ENCODE results near the gene PQBP1. TPM values are rescaled to one million over a fixed set of nuclear protein-coding genes. Genes with fewer than 3 reads are reported as not detected.

The PQBP1 gene
- total RNA-seq, 4 donors from 2014 or later = 52.4 to 76.2 (median 57.2) TPM

DNA sequence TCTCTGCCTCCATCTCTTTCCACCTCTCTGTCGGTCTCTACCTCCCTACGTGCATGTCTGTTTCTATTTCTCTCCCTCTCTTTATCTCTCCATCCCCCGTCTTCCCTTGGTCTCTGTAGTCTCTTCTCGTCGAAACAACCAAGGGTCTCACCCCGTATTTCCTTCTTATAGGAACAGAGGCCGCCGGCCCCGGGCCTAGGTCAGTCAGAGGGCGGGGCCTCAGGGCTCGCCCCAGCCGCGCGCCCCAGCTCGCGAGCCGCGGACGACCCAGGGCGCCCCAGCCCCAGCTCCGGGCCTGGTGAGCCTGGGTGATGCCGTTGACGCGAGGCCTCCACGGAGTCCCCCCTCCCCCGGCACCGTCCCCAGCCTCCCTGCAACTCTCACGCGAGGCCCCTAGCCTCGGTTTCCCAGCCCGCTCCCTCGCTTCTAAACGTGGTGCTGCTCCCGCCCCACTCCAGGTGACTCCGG lies 6.8 kb upstream of the PQBP1 start:
- Histone ChIP-seq H3K27me3 (no peaks in the 10 kb centered on the region), H3K9me3 (no peaks in the 10 kb centered on the region), H3K27ac (peak overlapping the region; percentile 8 to 79 (median 13)), H3K36me3 (no peaks in the 10 kb centered on the region), H3K4me3 (replicated peaks in 1 of 3) (peak overlapping the region; percentile 25 to 54 (median 39)), H3K4me1 (no peaks in the 10 kb centered on the region)
- 3 to 5% methylated on average over 6 to 10 of the region's 35 CpGs for WGBS, 2 donors
- TF ChIP-seq, protein P1, sequence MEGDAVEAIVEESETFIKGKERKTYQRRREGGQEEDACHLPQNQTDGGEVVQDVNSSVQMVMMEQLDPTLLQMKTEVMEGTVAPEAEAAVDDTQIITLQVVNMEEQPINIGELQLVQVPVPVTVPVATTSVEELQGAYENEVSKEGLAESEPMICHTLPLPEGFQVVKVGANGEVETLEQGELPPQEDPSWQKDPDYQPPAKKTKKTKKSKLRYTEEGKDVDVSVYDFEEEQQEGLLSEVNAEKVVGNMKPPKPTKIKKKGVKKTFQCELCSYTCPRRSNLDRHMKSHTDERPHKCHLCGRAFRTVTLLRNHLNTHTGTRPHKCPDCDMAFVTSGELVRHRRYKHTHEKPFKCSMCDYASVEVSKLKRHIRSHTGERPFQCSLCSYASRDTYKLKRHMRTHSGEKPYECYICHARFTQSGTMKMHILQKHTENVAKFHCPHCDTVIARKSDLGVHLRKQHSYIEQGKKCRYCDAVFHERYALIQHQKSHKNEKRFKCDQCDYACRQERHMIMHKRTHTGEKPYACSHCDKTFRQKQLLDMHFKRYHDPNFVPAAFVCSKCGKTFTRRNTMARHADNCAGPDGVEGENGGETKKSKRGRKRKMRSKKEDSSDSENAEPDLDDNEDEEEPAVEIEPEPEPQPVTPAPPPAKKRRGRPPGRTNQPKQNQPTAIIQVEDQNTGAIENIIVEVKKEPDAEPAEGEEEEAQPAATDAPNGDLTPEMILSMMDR (IDR thresholded peaks at IDR 0.05) = no peak
- intact Hi-C loops (cut with DNase I) = no loop called here
- peak in 1 of 2 donors; percentile 23 for DNase-seq

DNA sequence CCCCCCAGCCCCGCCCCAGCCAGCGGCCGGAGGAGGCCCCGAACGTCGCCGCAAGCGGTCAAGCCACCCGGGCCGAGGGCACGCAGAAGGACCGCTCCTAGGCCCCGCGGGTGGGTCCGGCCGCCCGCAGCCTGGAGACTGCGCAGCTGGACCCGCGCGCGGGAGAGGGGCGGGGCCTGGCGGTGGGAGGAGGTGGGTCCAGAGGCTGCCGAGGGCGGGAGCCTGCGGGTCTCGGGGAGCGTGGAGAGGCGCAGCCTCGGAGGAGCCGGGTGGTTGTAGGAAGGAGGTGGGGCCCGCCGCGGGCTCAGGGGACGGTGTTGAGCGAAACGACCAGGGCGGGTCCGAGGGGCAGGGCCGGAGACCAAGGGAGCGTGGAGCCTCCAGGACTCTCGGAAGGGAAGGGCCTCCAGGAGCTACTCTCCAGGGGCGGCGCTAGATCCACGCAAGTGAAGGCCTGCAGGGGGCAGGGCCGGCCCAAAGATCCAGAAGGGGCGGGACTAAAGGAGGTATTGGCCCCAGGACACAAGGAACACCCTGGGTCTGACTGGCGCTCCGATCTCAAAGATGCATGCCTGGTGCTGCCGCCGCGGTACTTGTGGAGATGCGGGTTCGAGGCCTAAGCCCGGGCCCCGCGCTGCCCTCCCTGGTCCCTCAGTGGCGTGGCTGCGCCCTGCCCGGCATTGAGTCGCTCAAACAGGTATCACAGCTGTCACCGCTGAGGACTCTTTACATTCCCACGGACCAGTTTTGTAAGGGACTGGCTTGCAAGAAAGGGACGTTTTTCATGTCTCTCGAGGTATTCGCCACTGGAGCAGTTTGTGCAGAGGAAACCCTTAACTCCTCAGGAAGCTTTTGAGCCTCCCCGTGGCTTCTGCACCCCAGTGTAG lies 6.1 kb upstream of the PQBP1 start:
- Histone ChIP-seq H3K9me3 (no peaks in the 10 kb centered on the region), H3K27me3 (no peaks in the 10 kb centered on the region), H3K36me3 (no peaks in the 10 kb centered on the region), H3K27ac (peak overlapping the region; percentile 8 to 79 (median 13)), H3K4me1 (peaks cover 5 to 6% of the 10 kb centered on the region in 2 donors), H3K4me3 (replicated peaks in 1 of 3) (peak overlapping the region; percentile 25 to 54 (median 39))
- TF ChIP-seq, protein P1 (IDR thresholded peaks at IDR 0.05) = peak in 4 of 6 experiments; percentile 16 to 48 (median 34)
- peak in 1 of 2 donors; percentile 52 for TF ChIP-seq POLR2A (IDR thresholded peaks at IDR 0.05)
- intact Hi-C loops (cut with DNase I) = no loop called here
- peak; percentile 92 to 93 for DNase-seq
- 1 to 7% methylated on average over 7 to 15 of the region's 68 CpGs for WGBS, 2 donors

DNA sequence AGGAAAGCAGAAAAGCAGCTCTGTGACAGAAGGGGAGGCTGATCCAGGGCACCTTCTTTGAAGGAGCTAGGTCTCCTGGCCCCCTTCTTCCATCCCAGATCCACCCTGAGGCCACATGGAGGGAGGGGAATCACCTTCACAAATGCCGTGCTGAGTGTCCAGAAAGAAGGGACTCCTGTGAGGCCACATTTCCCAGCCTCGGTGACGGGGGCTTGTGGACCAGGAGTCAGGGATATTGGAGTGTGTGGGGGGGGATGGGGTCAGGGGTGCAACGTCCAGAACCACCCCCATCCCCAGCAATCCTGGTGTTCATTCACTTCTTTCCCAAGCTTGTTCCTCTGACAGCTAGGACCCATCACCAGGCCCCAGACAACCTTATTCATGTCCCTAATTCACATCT lies 4.8 kb upstream of the PQBP1 start:
- TF ChIP-seq, protein P1 (IDR thresholded peaks at IDR 0.05) = no peak
- no peak for TF ChIP-seq POLR2A (IDR thresholded peaks at IDR 0.05)
- intact Hi-C loops (cut with DNase I) = no loop called here
- no peak for DNase-seq

DNA sequence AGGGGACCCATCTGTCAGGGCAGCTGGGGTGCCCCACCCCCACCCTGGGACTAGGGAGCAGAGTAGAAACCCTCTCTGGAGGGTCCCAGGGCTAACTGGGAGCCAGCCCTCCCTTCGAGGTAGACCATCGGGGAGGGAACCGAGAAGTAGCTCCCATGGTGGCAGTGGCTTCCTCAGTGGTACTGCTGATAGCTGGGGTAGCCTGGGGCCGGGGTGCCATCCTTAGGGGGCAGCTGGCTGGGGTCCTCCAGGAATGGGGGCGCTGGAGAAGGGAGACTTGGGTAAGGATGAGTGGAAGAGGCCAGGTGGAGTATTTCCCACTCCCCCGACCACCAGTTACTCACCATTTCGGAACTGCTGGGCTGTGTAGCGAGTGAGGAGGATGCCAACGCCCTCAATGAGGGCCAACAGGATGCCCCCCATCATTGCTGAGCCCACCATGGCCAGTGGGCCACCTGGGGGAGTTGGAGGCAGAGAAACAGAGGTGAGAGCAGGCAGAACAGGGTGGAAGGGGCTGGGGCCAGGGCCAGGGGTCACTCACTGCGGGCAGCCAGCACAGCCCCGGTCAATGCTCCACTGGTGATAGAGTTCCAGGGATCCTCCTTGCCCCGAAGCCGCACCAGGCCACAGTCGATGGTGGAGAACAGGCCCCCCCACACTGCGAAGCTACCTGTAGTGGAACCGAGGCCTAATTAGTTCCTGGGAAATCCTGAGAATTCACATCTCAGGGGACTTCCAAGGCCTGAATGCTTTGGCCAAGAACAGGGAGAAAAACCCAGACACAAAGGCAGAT lies 4.0 kb upstream of the PQBP1 start:
- H3K36me3 ChIP-seq = no peaks in the 10 kb centered on the region
- no peaks in the 10 kb centered on the region for H3K27me3 ChIP-seq
- no peak for TF ChIP-seq POLR2A (IDR thresholded peaks at IDR 0.05)
- TF ChIP-seq, protein P1 (IDR thresholded peaks at IDR 0.05) = no peak
- WGBS, 2 donors = 91 to 92% methylated on average over 6 to 12 of the region's 16 CpGs
- intact Hi-C loops (cut with DNase I) = no loop called here
- H3K4me3 ChIP-seq (replicated peaks in 1 of 3) = no peak overlapping the region
- no peak for DNase-seq
- H3K9me3 ChIP-seq = no peaks in the 10 kb centered on the region
- H3K4me1 ChIP-seq = peaks cover 7 to 9% of the 10 kb centered on the region in 2 donors
- H3K27ac ChIP-seq = no peak overlapping the region

More for the DNA sequence above, 4.8 kb upstream of the PQBP1 start:
- no peak overlapping the region for H3K4me3 ChIP-seq (replicated peaks in 1 of 3)
- no peak overlapping the region for H3K27ac ChIP-seq
- no peaks in the 10 kb centered on the region for H3K9me3 ChIP-seq
- H3K27me3 ChIP-seq = no peaks in the 10 kb centered on the region
- WGBS, 2 donors = 83% methylated on average over 1 of the region's 4 CpGs; no CpG with 5 or more reads in 1 of the 2 donors
- peaks cover 7 to 9% of the 10 kb centered on the region in 2 donors for H3K4me1 ChIP-seq
- H3K36me3 ChIP-seq = no peaks in the 10 kb centered on the region

Data from thyroid gland (tissue), 4 donors.